ENCODE measurements around the gene IFNGR1.

- TF ChIP-seq CTCF (IDR thresholded peaks at IDR 0.05 in 2 of 3, conservative IDR thresholded peaks at IDR 0.05 in 1 of 3; ENCODE audit: borderline replicate concordance in 1 of 3, insufficient read depth in 1 of 3, low read depth in 2 of 3, low read length in 2 of 3) (no peak), ZNF274 (IDR thresholded peaks at IDR 0.05; ENCODE audit: low read depth, low read length) (no peak), MAX (IDR thresholded peaks at IDR 0.05) (no peak), SIN3A (IDR thresholded peaks at IDR 0.05; ENCODE audit: low read depth) (no peak), EGR1 (IDR thresholded peaks at IDR 0.05; ENCODE audit: low read depth) (no peak), ELF1 (IDR thresholded peaks at IDR 0.05; ENCODE audit: borderline replicate concordance, low read depth) (no peak), ZBTB33 (IDR thresholded peaks at IDR 0.05; ENCODE audit: extremely low read depth, insufficient replicate concordance, low read length) (no peak), REST (IDR thresholded peaks at IDR 0.05; ENCODE audit: low read depth) (no peak), POLR2A (IDR thresholded peaks at IDR 0.05; ENCODE audit: borderline replicate concordance, extremely low read depth, insufficient read depth, insufficient read length) (no peak), YY1 (IDR thresholded peaks at IDR 0.05; ENCODE audit: extremely low read depth, insufficient replicate concordance, low read depth, low read length) (no peak)
These were observed 58.4 kb downstream of the IFNGR1 start for GRCh38 chr6:137160763-137161162.

Data from HCT116 (cell line).